ENCODE data around the gene SLC10A1. TPM values are rescaled to one million over a fixed set of nuclear protein-coding genes. Genes with fewer than 3 reads are reported as not detected.

Gene SLC10A1
- total and polyA plus RNA-seq, 2 of the 8 experiments (the other 6 are each of a cell fraction or from before 2014, with no cell fraction given): not detected

- Histone ChIP-seq H3K36me3 (ENCODE audit: control insufficient read depth in 2 of 4, insufficient read depth in 4 of 4, low read length in 3 of 4) (no peaks in the 10 kb centered on the region), H3K23ac (ENCODE audit: insufficient read length) (no peak overlapping the region), H3K23me2 (ENCODE audit: low read depth, low read length) (no peaks in the 10 kb centered on the region; the same call in 1 of the 2 replicates), H2AFZ (ENCODE audit: low read length) (no peak overlapping the region), H3K4ac (replicated peaks; ENCODE audit: insufficient read length, low read depth, low read length) (no peak overlapping the region), H3K79me2 (ENCODE audit: control insufficient read depth in 1 of 2, insufficient read depth in 2 of 2, low read length in 2 of 2) (no peaks in the 10 kb centered on the region), H3K18ac (ENCODE audit: extremely low read depth, low read length) (no peak overlapping the region), H2BK12ac (ENCODE audit: low read depth, low read length) (no peak overlapping the region), H3K9ac (replicated peaks in 1 of 4; ENCODE audit: extremely low read depth in 1 of 4, low read depth in 3 of 4, low read length in 3 of 4) (no peak overlapping the region), H3K27ac (ENCODE audit: low read depth, low read length) (no peak overlapping the region), H2BK20ac (ENCODE audit: low read length) (no peak overlapping the region), H4K91ac (replicated peaks; ENCODE audit: insufficient read length, low read length) (no peak overlapping the region), H2BK120ac (replicated peaks; ENCODE audit: low read depth, low read length) (no peak overlapping the region), H3K27me3 (replicated peaks in 1 of 4; ENCODE audit: control insufficient read depth in 3 of 4, extremely low read depth in 1 of 4, insufficient read depth in 3 of 4, low read length in 3 of 4) (no peaks in the 10 kb centered on the region), H2AK5ac (ENCODE audit: low read depth, low read length) (no peak overlapping the region), H3K4me3 (ENCODE audit: extremely low read depth in 1 of 4, insufficient read depth in 2 of 4, low read depth in 3 of 4, low read length in 4 of 4) (no peak overlapping the region), H4K8ac (ENCODE audit: extremely low read depth, insufficient read depth, low read length) (no peak overlapping the region), H4K5ac (ENCODE audit: insufficient read length, low read depth, low read length) (no peak overlapping the region), H3K56ac (replicated peaks; ENCODE audit: insufficient read length, low read depth, low read length) (no peak overlapping the region), H3K4me1 (replicated peaks in 1 of 4; ENCODE audit: control insufficient read depth in 3 of 4, insufficient read depth in 4 of 4, low read length in 3 of 4) (no peaks in the 10 kb centered on the region), H4K20me1 (replicated peaks in 1 of 2; ENCODE audit: control insufficient read depth in 1 of 2, insufficient read depth in 2 of 2, low read length in 2 of 2) (no peaks in the 10 kb centered on the region), H3K4me2 (ENCODE audit: insufficient read depth in 1 of 2, low read depth in 2 of 2, low read length in 2 of 2) (no peak overlapping the region), H3K9me3 (ENCODE audit: insufficient read depth in 2 of 2, low read depth in 1 of 2, low read length in 1 of 2) (no peaks in the 10 kb centered on the region), H3K79me1 (ENCODE audit: low read depth, low read length) (no peaks in the 10 kb centered on the region), H2BK5ac (ENCODE audit: low read depth, low read length) (no peak overlapping the region), H2BK15ac (ENCODE audit: low read length) (no peak overlapping the region), H3K14ac (ENCODE audit: insufficient read length) (no peak overlapping the region)
- FAIRE-seq (no peak), DNase-seq (ENCODE audit: low read depth in 1 of 2, low spot score in 2 of 2) (no peak)
- ChIA-PET POLR2A (ENCODE audit: partially characterized antibody) (no interaction called here), CTCF (ENCODE audit: partially characterized antibody) (interaction anchor here (0.9 to 11.2 kb wide), 7 partner anchors 11 to 257 kb away, joined by 3 to 132 read pairs (median 21); partner anchors contain the start of gene SMOC1)
- no peak for TF ChIP-seq CREB1 (IDR thresholded peaks at IDR 0.05)
- TF ChIP-seq KDM5A (IDR thresholded peaks at IDR 0.05; ENCODE audit: low read length): no peak
- TF ChIP-seq JUN (IDR thresholded peaks at IDR 0.05; ENCODE audit: low read depth, low read length): no peak
- no peak for TF ChIP-seq SP4 (IDR thresholded peaks at IDR 0.05; ENCODE audit: low read length)
- no peak for TF ChIP-seq ATF2 (IDR thresholded peaks at IDR 0.05; ENCODE audit: low read length)
- TF ChIP-seq POU5F1 (IDR thresholded peaks at IDR 0.05; ENCODE audit: low read depth, low read length): no peak
- no peak for TF ChIP-seq YY1 (IDR thresholded peaks at IDR 0.05; ENCODE audit: low read depth, low read length)
- no peak for TF ChIP-seq SIRT6 (IDR thresholded peaks at IDR 0.05; ENCODE audit: low read length)
- WGBS, 2 experiments (ENCODE audit: extremely low coverage in 1 of 2, insufficient coverage in 1 of 2, insufficient read length in 1 of 2, insufficient replicate concordance in 2 of 2, low coverage in 1 of 2, low lambda C conversion rate in 2 of 2, missing lambda C conversion rate in 1 of 2): 90% methylated on average over 5 of the region's 5 CpGs; no CpG with 5 or more reads in 1 of the 2 experiments
These were observed 19.2 kb upstream of the SLC10A1 start for GRCh38 chr14:69816216-69816615.

Measured in H1 (cell line).